Stimulated activated CD8-positive, alpha-beta memory T cell treated with anti-CD3 and anti-CD28 coated beads, Interleukin-4, amount 100 ng/mL, for 1 hour (primary cell): Measurements from ENCODE around the gene VANGL2.
"Not testable (repeated sequence)": the region's sequence is repeated elsewhere in the genome, so short reads cannot be mapped to it uniquely, and the experiment has no call there.

Experiments
- DNase-seq, 2 donors: peaks; one replicate each; pipeline ENCODE4 v3.0.0-alpha.2; 2020; ENCODE audit warnings: low read depth in 2 of 2, low spot score in 1 of 2

The VANGL2 gene

GRCh38 chr1:160370561-160371345, 29.6 kb upstream of the VANGL2 start:
- no peak for DNase-seq

DNA sequence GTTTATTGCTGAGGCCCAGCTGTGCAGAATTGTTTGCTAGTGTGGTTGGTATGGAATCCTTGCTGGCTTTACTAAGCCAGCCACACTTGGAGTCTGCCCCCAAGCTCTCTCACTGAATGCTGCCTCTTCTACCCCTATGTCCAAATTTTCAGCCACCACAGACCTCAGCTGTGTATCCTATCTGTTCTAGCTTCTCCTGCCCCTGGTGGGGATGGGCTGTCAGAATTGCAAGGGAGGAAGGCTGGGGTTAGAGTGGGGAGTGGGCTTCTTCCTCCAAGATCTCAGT, 29.1 kb upstream of the VANGL2 start:
- DNase-seq: no peak

GRCh38 chr1:160371756-160372155, 28.6 kb upstream of the VANGL2 start:
- DNase-seq: no peak

DNA sequence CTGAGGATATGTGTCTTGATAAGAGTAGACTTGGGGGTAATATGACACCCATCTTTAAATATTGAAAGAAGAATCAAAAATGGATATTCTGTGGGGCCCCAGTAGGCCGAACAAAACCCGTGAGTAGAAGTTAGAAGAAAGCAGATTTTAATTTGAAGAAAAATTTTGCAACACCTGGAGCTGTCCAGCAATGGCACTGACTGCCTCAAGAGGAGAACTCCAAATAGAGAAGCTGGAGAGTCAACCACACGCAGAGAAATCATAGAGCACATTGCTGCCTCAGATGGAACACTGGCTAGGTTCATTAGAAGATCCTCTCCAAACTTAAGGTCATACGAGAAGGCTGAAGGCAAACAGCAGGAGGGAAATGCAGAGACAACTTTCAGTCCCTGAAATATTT, 26.7 kb upstream of the VANGL2 start:
- DNase-seq: no peak

DNA sequence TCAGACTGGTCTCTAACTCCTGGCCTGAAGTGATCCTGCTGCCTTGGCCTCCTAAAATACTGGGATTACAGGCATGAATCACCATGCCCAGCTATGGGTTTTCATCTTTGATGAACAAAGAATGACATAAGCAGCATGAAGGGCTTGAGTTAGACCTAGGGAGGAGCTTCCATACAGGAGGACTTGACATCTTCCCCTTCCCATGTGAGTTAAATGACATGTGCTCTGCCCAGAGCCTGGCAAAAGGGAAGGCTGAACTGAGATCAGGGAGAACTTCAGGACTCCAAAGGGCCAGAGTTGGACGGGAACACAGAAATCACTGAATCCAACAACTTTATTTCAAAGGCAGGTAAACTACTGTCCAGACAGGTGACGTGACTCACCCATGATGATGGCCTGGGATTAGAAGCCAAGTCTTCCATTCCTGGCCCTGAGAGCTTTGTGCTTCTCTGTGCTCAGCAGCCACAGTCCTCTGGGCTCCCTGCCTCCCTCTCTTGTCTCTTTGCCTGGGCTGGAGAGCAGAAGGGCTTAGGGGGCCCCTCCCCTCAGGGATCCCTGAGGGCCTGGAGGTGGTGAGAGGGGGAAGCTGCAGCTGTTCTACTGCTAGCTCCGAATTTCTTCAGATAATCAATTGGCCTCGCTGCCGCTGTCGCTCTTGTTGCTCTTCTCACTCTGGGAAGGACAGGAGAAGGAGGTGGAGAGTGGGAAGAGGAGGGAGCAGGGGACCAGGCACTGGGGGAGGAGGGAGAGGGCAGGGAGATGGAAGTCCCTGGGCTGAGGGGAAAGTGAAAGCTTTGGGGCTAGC, 25.9 kb upstream of the VANGL2 start:
- DNase-seq: no peak

DNA sequence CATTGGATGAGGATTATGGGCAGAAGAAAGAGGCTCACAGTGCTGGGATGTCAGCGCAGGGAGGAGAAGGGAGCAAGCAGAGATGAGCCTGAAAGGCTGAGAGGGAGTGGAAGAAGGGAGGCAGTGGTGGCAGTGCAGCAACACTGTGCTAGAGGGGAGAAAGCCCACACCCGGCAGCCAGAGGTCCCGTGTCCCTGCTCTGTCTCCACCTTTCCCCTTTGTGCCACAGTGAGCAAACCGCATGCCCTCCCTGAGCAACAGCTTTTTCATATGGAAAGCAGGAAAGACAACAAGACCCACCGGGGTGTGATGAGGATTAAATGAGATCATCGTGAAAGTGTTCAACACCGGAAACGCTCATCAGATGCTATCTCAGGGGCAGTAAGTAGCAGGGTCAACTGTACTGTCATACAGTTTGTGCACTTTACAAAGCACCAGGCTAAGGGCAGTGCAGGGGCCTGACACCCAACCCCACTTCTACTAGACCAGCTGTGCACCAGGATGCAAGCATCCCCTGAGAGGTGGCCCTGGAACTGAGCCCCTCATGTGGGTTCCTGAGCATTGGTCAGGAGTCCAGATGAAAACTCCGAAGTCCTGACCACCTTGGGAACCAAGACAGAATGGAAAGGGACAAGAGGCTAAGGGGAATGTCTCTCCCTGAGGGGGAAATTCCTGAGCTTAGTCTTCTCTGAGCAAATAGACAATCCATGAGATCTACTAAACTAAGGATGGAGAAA, 24.4 kb upstream of the VANGL2 start:
- DNase-seq: no peak

DNA sequence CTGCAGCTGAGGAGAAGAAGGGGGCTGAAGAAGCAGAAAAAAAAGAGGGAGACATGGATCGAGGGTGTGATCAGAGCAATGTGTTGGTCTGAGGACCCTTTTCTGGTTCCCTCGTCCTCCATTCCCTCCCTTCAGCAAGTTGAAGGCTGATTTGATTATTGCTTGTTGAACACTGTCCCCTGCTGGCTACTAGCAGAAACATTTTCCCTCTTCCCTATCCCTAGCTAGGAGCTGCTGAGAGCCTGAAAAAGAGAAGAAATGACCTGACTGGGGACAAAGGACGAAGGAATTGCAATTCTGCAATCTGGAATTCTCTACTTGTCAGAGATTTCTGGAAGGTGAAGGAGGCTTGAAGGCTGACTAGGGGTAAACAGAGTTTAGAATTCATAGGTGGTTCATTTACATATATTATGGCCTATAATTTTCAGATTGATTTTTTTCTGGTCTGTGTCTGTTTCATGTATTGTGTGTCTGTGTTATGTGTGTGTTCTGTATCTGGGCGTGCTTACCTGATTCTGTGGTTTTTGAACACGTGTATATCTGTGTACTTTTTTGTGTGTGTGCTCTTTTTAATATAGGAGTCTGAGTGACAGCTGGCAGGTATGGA, 23.7 kb upstream of the VANGL2 start:
- DNase-seq: no peak

DNA sequence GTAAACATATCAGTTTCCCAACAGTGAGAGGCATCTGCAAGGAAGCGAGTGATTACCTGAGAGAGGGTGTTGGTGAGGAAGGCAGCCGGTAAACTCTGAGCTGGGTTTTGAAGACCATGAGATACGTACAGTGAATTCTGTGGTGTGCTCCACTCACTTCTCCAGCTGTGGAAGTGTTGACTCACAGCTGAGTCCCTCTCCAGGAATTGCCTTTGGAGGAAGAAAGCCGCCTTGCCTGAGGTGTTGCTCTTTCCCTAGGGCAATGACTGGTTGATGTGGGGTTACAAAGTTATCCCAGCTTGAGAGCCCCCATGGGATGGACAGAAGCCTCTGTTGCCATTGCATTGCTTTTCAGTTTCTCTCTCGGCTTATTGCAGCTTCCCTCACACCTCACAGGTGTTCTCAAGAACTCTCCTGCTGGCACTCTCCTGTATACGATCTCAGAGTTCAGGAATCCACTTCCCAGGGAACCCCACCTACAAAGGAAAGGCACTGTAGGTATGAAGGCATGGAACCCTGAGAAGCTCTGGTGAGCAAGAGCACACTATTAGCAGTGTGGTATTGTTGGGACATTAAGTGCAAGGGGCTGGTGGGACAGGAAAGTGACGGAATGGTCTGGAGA, 22.7 kb upstream of the VANGL2 start:
- no peak for DNase-seq

DNA sequence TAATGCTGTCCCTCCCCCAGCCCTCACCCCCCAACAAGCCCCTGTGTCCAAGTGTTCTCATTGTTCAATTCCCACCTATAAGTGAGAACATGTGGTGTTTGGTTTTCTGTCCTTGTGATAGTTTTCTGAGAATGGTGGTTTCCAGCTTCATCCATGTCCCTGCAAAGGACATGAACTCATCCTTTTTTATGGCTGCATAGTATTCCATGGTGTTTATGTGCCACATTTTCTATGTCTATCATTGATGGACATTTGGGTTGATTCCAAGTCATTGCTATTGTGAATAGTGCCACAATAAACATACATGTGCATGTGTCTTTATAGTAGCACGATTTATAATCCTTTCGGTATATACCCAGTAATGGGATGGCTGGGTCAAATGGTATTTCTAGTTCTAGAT, 15.6 kb upstream of the VANGL2 start:
- not testable (repeated sequence) for DNase-seq

DNA sequence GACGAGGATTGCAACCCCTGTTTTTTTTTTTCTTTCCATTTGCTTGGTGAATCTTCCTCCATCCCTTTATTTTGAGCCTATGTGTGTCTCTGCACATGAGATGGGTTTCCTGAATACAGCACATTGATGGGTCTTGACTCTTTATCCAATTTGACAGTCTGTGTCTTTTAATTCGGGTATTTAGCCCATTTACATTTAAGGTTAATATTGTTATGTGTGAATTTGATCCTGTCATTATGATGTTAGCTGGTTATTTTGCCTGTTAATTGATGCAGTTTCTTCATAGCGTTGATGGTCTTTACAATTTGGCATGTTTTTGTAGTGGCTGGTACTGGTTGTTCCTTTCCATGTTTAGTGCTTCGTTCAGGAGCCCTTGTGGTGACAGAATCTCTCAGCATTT, 12.0 kb upstream of the VANGL2 start:
- DNase-seq: not testable (repeated sequence)

- DNase-seq: no peak
These were observed 5.7 kb upstream of the VANGL2 start for GRCh38 chr1:160394673-160395072.

DNA sequence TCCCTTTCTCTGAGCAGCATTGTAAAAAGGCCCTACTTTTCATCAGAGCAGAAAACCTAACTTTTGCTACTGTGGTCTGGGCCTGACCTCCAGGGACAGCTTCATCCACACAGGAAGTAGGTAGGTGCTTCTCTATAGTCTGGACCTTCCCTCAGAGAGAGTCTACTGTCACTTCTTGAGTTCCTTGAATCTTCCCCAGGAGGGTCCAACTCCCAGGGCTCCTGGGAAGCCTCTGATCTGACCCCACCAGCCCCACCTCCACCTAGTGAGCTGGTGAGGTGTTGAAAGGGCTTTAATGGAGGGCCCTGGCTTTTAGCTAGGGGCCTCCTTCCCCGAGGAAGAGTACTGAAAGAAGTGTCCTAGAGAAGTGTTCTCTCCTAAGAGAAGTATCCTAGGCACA, 2.7 kb upstream of the VANGL2 start:
- no peak for DNase-seq

DNA sequence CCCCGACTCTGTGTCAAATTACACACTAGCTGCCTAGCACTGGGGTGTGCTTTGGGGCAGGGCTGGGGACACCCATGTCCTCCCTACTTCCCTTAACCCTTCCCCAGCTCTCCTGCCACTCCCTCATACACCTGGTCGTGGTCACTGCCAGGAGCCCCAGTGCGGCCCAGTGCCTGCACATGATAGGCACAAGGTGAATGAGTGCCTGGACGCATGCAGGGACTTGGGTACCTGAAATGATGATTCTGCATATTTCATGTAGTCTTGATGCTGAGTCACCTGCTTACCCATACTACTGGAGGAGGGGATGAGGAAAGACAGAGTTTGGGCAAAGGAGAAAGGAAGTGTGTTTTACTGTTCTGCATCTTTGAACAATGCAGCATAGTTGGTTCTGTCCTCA, 1.5 kb upstream of the VANGL2 start:
- no peak for DNase-seq

DNA sequence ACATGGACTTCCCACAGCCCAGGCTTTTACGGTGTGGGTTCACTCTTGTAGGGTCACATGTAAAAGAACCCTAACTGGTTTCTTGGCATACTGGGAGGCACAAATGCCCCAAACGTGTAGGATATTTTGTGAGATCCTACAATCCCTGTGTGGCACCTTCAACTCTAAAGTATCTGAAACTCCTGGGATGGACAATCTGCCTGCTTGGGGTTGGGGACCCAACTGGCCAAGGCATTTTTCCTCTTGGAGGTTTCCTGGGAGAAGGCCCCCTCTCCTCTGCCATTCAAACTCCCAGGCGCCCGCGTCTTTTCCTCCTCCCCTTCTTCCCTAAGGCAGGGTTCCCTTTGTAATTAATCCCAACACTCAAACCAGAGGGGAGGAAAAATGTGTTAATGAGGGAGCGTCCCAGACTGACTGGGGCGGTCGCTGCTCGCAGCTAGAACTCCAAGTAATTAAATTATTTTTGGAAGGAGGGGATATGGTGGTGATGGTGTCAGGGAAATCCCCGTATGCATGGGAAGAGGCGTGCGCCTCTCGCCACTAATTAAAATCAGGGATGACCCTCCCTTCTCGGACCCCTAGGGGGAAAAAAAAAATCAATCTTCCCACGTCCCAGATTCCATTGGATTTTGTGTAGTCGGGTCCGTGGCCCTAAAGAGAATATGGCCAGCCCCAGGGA, 681 bp upstream of the VANGL2 start:
- DNase-seq: no peak

GRCh38 chr1:160400646-160401486, 502 bp downstream of the VANGL2 start:
- DNase-seq: no peak

DNA sequence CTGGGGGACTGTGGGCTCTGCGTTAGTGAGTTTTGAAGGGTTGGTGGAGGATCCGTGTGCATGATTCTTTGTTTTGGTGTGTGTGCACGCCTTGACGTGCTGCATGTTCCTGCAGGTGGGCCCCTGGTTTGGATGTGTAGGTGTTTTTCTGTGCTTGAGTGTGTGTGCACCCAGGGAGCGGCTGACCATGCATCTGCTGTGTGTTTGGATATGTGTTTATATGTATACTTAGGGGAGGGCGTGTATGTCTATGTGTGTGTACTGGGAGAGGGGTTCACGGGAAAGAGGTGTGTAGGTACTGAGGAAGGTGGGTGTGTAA, 1.1 kb downstream of the VANGL2 start:
- DNase-seq: no peak

DNA sequence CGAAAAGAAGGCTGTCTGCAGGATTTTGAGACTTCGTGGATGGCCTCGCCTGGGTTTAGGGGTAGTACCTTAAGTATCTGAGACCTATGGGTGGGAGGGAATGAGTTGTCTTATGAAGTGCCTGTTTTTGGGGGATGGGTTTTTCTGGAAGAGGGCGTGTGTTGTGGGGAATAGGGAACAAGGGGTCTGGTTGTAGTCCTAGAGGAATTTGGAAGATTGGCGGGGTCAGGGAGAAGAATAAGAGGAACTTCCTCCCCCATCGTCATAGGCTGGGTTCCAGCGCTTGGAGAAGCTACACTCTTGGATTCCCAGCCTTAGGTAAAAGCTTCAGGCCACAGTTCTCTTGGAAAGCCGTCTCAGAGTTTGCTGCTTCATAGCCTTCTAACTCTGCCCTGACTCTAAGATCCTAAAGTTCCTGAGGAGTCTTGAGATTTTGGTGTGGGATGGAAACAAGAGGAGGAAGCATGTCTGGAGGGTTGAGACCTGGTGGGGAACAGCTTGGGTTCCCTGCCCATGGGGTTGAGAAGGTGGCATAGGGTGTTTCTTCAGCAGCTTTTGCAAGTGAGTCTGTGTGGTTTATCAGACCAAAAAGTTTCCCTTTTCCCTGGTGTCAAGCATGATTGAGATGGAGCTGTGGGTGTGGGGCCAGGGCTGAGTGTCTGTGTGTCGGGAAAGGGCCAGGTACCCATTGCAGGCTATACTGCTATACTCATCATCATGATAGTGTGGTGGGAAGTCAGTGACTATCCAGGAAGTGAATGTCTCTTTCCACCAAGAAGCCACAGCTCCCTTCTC, 1.8 kb downstream of the VANGL2 start:
- no peak for DNase-seq

DNA sequence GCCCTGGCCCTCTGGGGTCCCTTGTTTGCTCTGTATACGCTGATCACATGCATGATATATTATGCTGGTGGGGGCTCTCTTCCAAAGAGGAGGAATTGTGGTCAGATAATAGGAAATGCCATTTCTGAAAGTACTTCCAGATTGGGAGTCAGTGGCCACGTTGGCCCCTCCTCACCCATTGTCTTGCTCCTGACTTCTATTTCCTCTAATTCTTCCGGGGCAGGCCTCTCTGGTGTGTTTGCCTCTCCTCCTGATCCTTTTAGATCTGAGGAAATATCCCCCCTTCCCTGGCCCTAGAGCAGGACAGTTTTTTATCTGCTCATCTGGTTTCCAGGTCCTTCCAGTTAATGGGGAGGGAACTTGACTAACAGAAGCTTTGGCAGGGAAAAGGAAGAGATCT, 2.9 kb downstream of the VANGL2 start:
- DNase-seq: no peak

DNA sequence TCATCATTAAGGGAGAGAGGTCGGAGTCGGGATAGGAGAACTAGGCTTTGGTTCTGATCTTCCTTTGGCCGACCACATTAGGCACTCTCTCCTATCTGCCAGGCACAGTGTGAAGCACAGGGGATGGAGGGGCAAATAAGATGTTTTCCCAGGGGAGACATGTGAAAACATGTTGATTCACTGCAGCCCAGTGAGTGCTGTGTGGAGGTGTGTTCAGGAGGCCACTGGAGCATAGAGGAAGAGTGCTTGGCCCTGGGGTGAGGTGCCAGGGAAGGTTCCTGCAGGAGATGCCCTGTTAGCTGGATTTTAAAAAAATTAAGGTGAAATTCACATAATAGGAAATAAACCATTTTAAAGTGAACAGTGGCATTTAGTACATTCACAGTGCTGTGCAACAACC, 3.7 kb downstream of the VANGL2 start:
- DNase-seq: no peak
